ENCODE results near the gene IDH3B. TPM values are rescaled to one million over a fixed set of nuclear protein-coding genes. Genes with fewer than 3 reads are reported as not detected.
A peak's percentile ranks its signal among the peaks of the same experiment; 100 is the strongest.

The IDH3B gene
- total and polyA plus RNA-seq, 2 experiments from 2014 or later: 216 to 244 TPM

DNA sequence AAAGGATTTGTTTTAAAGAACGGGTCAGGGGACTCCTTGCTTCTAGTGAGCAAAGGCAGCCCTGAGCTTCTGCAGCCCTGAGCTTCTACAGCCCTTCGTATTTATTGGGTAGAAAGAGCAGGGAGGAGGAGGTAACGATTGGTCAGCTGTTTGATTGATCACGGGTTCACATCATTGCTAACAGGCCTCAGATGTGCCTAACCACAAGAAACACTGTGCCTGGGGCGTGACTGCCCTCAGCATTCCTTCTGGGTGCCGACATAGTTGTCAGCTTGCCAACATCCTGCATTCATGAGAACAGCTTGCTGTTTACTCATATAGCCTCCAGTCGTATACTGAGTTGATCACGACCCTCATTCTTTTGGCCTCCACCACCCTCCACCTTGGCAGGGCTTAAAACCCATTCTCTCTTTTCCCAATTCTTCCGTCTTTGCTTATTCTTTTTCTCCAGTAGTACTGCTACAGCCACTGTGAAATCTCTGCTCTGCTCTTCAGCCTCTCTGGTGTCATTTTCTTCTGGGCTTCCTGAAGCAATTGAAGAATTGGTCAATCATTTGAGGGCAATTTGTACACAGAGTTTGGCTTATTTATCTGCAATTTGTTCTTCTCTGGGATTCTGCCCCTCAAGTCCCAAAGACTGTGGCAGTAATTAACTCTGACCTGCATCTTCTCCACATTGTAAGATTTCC is 37.0 kb downstream of the IDH3B start:
- DNase-seq (ENCODE audit: low read depth in 1 of 2, low spot score in 1 of 2): peak in 1 of 2 donors; percentile 79
- H3K4me1 ChIP-seq (ENCODE audit: low read depth): no peaks in the 10 kb centered on the region
- no peaks in the 10 kb centered on the region for H3K36me3 ChIP-seq
- no peaks in the 10 kb centered on the region for H3K27me3 ChIP-seq
- H3K9me3 ChIP-seq (ENCODE audit: low read depth): no peaks in the 10 kb centered on the region
- TF ChIP-seq, protein P1, sequence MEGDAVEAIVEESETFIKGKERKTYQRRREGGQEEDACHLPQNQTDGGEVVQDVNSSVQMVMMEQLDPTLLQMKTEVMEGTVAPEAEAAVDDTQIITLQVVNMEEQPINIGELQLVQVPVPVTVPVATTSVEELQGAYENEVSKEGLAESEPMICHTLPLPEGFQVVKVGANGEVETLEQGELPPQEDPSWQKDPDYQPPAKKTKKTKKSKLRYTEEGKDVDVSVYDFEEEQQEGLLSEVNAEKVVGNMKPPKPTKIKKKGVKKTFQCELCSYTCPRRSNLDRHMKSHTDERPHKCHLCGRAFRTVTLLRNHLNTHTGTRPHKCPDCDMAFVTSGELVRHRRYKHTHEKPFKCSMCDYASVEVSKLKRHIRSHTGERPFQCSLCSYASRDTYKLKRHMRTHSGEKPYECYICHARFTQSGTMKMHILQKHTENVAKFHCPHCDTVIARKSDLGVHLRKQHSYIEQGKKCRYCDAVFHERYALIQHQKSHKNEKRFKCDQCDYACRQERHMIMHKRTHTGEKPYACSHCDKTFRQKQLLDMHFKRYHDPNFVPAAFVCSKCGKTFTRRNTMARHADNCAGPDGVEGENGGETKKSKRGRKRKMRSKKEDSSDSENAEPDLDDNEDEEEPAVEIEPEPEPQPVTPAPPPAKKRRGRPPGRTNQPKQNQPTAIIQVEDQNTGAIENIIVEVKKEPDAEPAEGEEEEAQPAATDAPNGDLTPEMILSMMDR (IDR thresholded peaks at IDR 0.05; ENCODE audit: low read depth, low read length): no peak
- H3K27ac ChIP-seq: no peak overlapping the region
- H3K4me3 ChIP-seq: no peak overlapping the region

DNA sequence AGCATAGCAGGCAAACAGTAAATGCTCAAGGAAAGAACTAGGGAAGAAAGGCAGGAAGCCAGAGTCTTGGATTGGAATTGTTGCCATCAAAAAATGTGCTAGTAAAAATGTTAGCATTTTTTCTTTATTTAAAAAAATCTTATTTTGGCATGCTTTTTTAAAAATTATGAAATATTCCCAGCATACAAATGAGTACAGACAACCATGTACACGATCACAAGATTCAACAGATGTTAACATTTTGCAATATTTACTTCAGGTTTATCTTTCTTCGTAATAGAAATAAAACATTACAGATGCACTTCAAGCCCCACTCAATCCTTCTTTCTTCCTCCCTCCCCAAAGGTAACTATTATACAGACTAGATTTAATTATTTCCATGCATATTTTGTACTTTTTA is 39.0 kb downstream of the IDH3B start:
- no peaks in the 10 kb centered on the region for H3K36me3 ChIP-seq
- TF ChIP-seq, protein P1 (IDR thresholded peaks at IDR 0.05; ENCODE audit: low read depth, low read length): no peak
- H3K4me1 ChIP-seq (ENCODE audit: low read depth): no peaks in the 10 kb centered on the region

DNA sequence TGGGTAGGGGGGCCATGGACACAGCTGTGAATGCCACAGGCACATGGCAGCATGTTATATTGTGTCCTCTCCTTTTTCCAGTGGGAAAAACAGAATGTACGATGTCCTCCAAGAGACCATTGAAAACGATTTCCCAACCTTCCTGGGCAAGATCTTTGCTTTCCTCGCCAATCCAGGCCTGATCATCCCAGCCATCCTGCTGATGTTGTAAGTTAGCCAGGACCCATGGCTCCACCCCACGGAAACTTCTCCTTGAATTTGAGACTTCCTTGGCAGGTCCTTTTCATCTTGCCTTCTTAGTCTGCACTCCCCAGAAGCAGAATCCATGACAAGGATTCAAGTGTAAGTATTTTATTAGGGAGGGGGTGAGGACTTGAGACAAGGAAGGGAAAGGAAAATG is 39.8 kb downstream of the IDH3B start:
- no peaks in the 10 kb centered on the region for H3K27me3 ChIP-seq
- TF ChIP-seq, protein P1 (IDR thresholded peaks at IDR 0.05; ENCODE audit: low read depth, low read length): no peak
- DNase-seq (ENCODE audit: low read depth in 1 of 2, low spot score in 1 of 2): peak in 1 of 2 donors; percentile 14
- no peaks in the 10 kb centered on the region for H3K9me3 ChIP-seq (ENCODE audit: low read depth)
- H3K4me3 ChIP-seq: no peak overlapping the region
- H3K36me3 ChIP-seq: no peaks in the 10 kb centered on the region
- H3K27ac ChIP-seq: no peak overlapping the region
- H3K4me1 ChIP-seq (ENCODE audit: low read depth): no peaks in the 10 kb centered on the region

More for the DNA sequence above, 39.0 kb downstream of the IDH3B start:
- Histone ChIP-seq H3K4me3 (no peak overlapping the region), H3K27ac (no peak overlapping the region), H3K27me3 (no peaks in the 10 kb centered on the region), H3K9me3 (ENCODE audit: low read depth) (no peaks in the 10 kb centered on the region)
- no peak for DNase-seq (ENCODE audit: low read depth in 1 of 2, low spot score in 1 of 2)

DNA sequence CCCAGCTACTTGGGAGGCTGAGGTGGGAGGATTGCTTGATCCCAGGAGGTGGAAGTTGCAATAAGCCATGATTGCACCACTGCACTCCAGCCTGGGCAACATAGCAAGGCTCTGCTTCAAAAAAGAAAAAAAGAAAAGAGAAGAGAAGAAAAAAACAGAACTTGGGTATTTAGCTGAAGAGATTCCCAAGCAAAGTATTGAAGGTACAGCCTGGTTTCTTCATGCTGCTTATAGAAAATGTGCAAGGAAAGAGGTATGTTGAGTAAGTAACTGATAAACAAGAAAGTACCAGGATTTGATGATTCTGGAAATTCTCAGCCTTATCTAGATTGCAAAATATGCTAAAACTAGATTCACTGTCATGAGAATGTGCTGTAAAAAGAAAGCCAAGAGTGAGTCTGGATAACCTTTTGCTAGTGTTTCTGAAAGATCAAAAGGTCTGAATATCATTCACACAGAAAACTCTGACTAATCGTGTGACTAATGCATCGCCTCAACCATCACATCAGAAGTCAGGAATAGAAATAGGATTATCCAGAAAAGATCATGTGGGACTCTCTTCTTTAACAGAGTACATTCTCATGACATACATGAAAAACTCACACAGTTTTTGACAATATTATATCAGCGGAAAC is 43.9 kb downstream of the IDH3B start:
- no peak overlapping the region for H3K4me3 ChIP-seq
- TF ChIP-seq, protein P1 (IDR thresholded peaks at IDR 0.05; ENCODE audit: low read depth, low read length): no peak
- H3K27me3 ChIP-seq: no peaks in the 10 kb centered on the region
- H3K36me3 ChIP-seq: no peaks in the 10 kb centered on the region
- no peaks in the 10 kb centered on the region for H3K4me1 ChIP-seq (ENCODE audit: low read depth)
- DNase-seq (ENCODE audit: low read depth in 1 of 2, low spot score in 1 of 2): peak in 1 of 2 donors; percentile 6
- H3K9me3 ChIP-seq (ENCODE audit: low read depth): no peaks in the 10 kb centered on the region
- no peak overlapping the region for H3K27ac ChIP-seq

DNA sequence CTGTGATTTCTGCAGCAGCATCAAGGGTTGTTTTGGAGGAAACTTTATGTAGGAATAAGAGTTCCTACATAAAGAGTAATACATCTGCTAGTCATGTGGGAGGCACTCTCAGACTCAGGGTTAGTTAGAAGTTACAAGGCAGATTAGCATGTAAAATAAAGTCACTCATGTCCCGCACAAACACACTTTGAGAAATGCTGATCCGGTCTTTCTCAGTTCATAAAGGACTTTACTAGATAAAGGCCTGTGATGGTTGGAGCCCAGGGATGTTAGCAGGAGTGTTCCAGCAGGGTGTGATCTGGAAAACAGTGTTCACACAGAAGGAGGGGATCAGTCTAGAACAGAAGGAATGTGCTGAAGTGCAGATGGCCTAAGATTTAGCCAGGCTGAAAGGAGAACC is 44.7 kb downstream of the IDH3B start:
- no peaks in the 10 kb centered on the region for H3K4me1 ChIP-seq (ENCODE audit: low read depth)
- no peaks in the 10 kb centered on the region for H3K27me3 ChIP-seq
- TF ChIP-seq, protein P1 (IDR thresholded peaks at IDR 0.05; ENCODE audit: low read depth, low read length): no peak
- no peak overlapping the region for H3K4me3 ChIP-seq
- no peak for DNase-seq (ENCODE audit: low read depth in 1 of 2, low spot score in 1 of 2)
- no peak overlapping the region for H3K27ac ChIP-seq
- H3K9me3 ChIP-seq (ENCODE audit: low read depth): no peaks in the 10 kb centered on the region
- no peaks in the 10 kb centered on the region for H3K36me3 ChIP-seq

All from cardiac muscle cell (in vitro differentiated cells and primary cell).